H54 (cell line): ENCODE measurements around the gene CLEC7A.

Experiments
- DNase-seq: peaks from one replicate; pipeline ENCODE4 v3.0.0; 2011; ENCODE audit warnings: low spot score, mixed read lengths; ENCODE audit not compliant: insufficient read length
- FAIRE-seq: peaks from 3 replicates; lab custom pipeline; 2011; peaks lifted over from hg19 to GRCh38; lab: Jason Lieb, UNC
- POLR2A ChIP-seq: IDR thresholded peaks from 2 replicates; pipeline ENCODE4 v1.6.1; 2011; ENCODE audit warnings: low read depth, mild to moderate bottlenecking, low read length

Gene CLEC7A

GRCh38 chr12:10126413-10126812 lies 3.6 kb downstream of the CLEC7A start:
- DNase-seq, result no peak
- FAIRE-seq, result no peak
- no peak for TF ChIP-seq POLR2A

- no peak for TF ChIP-seq POLR2A
- DNase-seq, result no peak
- no peak for FAIRE-seq
Observed at GRCh38 chr12:10122689-10123088, 7.3 kb downstream of the CLEC7A start.

GRCh38 chr12:10121278-10121677 lies 8.7 kb downstream of the CLEC7A start:
- DNase-seq, result no peak
- TF ChIP-seq POLR2A, result no peak
- FAIRE-seq, result no peak

GRCh38 chr12:10119066-10119465 lies 10.9 kb downstream of the CLEC7A start:
- FAIRE-seq (peak; percentile 61), DNase-seq (no peak)
- no peak for TF ChIP-seq POLR2A

- FAIRE-seq (no peak), DNase-seq (no peak)
- no peak for TF ChIP-seq POLR2A
Observed at GRCh38 chr12:10115890-10116289, 14.1 kb downstream of the CLEC7A start.

DNA sequence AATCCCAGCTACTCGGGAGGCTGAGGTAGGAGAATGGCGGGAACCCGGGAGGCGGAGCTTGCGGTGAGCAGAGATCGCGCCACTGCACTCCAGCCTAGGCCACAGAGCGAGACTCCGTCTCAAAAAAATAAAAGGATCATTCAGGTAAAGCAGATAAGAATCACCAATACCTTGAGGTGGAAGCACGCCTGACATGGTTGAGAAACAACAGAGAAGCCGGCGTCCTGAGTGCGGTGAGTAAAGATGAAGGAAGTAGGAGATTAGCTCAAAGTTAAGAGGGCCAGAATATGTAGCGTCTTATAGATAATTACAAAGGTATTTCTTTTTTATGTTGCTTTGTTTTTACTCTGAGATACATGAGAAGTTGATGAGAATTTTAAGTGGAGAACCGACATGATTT lies 14.7 kb downstream of the CLEC7A start:
- no peak for TF ChIP-seq POLR2A
- no peak for DNase-seq
- no peak for FAIRE-seq

- no peak for FAIRE-seq
- no peak for DNase-seq
Observed at GRCh38 chr12:10113920-10114319, 16.1 kb downstream of the CLEC7A start.

GRCh38 chr12:10113075-10113474 lies 16.9 kb downstream of the CLEC7A start:
- no peak for TF ChIP-seq POLR2A
- FAIRE-seq (no peak), DNase-seq (no peak)

More at GRCh38 chr12:10113920-10114319, 16.1 kb downstream of the CLEC7A start:
- TF ChIP-seq POLR2A, result no peak

- DNase-seq (no peak), FAIRE-seq (no peak)
- TF ChIP-seq POLR2A, result no peak
Observed at GRCh38 chr12:10111451-10111850, 18.5 kb downstream of the CLEC7A start.

GRCh38 chr12:10110256-10110844 lies 19.6 kb downstream of the CLEC7A start:
- FAIRE-seq, result no peak
- DNase-seq, result no peak
- no peak for TF ChIP-seq POLR2A

DNA sequence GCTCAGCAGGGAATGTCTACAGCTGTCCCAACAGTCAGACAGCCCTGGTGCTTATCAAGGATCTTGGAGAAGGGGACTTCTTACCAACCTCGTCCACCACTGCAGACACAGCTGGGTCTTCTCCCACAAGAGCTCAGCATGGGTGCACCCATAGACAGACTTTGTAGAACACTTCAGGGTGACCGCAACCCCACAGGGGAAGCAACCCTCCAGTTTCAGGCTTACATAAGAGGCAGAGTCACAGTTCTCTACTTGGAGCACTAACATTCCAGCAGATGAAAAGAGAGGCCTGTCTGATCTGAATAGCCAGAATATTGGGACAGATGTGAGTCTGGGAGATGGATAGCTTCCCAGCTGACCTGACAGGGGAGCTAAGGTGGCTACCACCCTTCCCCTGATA lies 27.7 kb downstream of the CLEC7A start:
- DNase-seq (no peak), FAIRE-seq (no peak)
- no peak for TF ChIP-seq POLR2A

GRCh38 chr12:10101648-10102220 lies 28.3 kb downstream of the CLEC7A start:
- DNase-seq, result no peak
- TF ChIP-seq POLR2A, result no peak
- no peak for FAIRE-seq

DNA sequence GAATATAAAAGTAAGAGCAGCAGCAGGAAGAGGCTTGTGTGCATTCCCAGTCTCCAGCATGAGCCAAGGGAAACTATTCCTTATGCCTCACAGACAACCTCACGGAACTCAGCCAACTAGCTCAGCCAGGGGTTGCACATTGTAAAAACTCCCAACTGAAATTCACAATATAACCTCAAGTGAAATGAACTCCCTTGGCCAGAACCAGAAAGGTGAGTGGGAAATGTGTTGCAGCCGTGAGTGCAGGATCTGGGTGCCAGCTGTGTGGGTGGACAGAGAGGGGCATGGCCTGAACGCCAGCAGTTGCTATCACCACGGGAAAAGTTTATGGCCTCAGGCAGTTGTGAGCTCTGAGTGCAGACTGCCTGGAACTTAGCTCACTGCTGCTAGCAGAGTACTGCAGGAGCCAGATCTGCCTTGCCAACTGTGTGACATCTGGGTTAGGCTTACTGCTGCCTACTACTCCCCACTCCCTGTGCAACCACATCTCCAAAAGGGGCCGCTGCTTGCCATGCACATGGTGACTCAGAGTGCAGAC lies 28.9 kb downstream of the CLEC7A start:
- no peak for TF ChIP-seq POLR2A
- DNase-seq (peak; percentile 35), FAIRE-seq (peak; percentile 93)

- FAIRE-seq, result no peak
- TF ChIP-seq POLR2A, result no peak
- DNase-seq, result no peak
Observed at GRCh38 chr12:10098791-10099190, 31.2 kb downstream of the CLEC7A start, which contains the start of gene CLEC1A. TSS of gene CLEC1A (minus strand) at chr12:10098985. CDS start at chr12:10098922, 63 bp downstream.

DNA sequence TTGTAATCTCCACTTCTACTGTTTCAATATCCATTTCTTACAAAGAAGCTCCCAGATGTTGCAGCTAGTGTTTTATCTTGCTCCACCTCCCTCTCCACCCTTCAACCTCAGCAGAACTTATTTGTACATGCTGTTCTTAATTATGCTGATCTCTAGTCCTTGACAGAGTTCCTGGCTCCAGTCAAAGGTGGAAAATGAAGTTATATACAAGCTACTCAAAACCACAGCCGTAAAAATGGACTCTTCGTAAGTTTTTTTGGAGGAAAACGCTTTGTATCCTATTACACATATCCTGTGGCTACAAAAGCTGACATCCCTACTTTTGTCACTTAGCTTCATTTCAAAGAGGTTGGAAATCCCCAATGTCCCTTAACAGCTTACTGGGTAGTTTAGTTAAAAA lies 32.5 kb downstream of the CLEC7A start:
- TF ChIP-seq POLR2A, result no peak
- FAIRE-seq (no peak), DNase-seq (no peak)
